SK-N-SH (cell line): Measurements from ENCODE around the gene TNFAIP8L1. TPM values are rescaled to one million over a fixed set of nuclear protein-coding genes. Genes with fewer than 3 reads are reported as not detected.

ENCODE experiments used
- CTCF ChIA-PET: fragments of 300-600, 350-600 bp; formaldehyde crosslinking; extraction: SDS; loops from one replicate; lab custom pipeline; 2021; lab: Yijun Ruan, JAX
- POLR2A ChIA-PET: fragments of 350-600 bp; sonication (Branson Sonifier 250); formaldehyde crosslinking; extraction: SDS; loops from one replicate; lab custom pipeline; 2020; ENCODE audit warnings: antibody characterized with exemption, inconsistent platforms; lab: Yijun Ruan, JAX
- DNase-seq: peaks from one replicate; pipeline ENCODE4 v3.0.0; 2012
- H2AFZ ChIP-seq: fragments of 200-600 bp; sonication (generic); 2 replicates; pipeline ENCODE4 v1.8.1; 2016; ENCODE audit warnings: antibody characterized with exemption, mild to moderate bottlenecking, low read depth
- H3F3A ChIP-seq: fragments of 200-600 bp; sonication (generic); replicated peaks from 2 replicates; pipeline ENCODE3; 2016; ENCODE audit warnings: antibody characterized with exemption, mild to moderate bottlenecking; ENCODE audit not compliant: insufficient read depth
- H3K27ac ChIP-seq, 2 experiments: fragments of 200-500 bp in 1 of 2; fragments of 200-600 bp in 1 of 2; sonication (Bioruptor generic) in 1 of 2; sonication (generic), shearing (Covaris generic) in 1 of 2; 2 replicates each; pipeline versions ENCODE4 v1.5.1 to v1.6.1; 2014 to 2016; ENCODE audit warnings: low read depth in 2 of 2, inconsistent platforms in 1 of 2, low read length in 1 of 2, mild to moderate bottlenecking in 1 of 2, mixed read lengths in 1 of 2
- H3K27me3 ChIP-seq: fragments of 200-600 bp; sonication (generic), shearing (Covaris generic); 2 replicates; pipeline ENCODE4 v1.6.1; 2016; ENCODE audit warnings: mixed run types; ENCODE audit not compliant: insufficient read depth
- H3K36me3 ChIP-seq, 2 experiments: fragments of 200-500 bp in 1 of 2; fragments of 200-600 bp in 1 of 2; sonication (Bioruptor generic) in 1 of 2; sonication (generic) in 1 of 2; replicated peaks in 1 of 2; 2 replicates each; pipeline versions ENCODE3 to v1.5.1; 2014 to 2016; ENCODE audit warnings: low read length in 1 of 2, mild to moderate bottlenecking in 1 of 2; ENCODE audit not compliant: insufficient read depth in 2 of 2, control insufficient read depth in 1 of 2
- H3K4me1 ChIP-seq, 2 experiments: fragments of 200-500 bp in 1 of 2; fragments of 200-600 bp in 1 of 2; sonication (Bioruptor generic) in 1 of 2; sonication (generic), shearing (Covaris generic) in 1 of 2; 2 replicates each; pipeline versions ENCODE4 v1.5.1 to v1.6.1; 2014 to 2016; ENCODE audit warnings: low read depth in 1 of 2, low read length in 1 of 2, mixed run types in 1 of 2; ENCODE audit not compliant: insufficient read depth in 2 of 2, control insufficient read depth in 1 of 2
- H3K4me2 ChIP-seq: fragments of 200-600 bp; sonication (generic), shearing (Covaris generic); 2 replicates; pipeline ENCODE4 v1.6.1; 2017; ENCODE audit warnings: mixed run types
- H3K4me3 ChIP-seq, 2 experiments: fragments of 200-500 bp in 1 of 2; fragments of 200-600 bp in 1 of 2; sonication (Bioruptor generic) in 1 of 2; sonication (generic), shearing (Covaris generic) in 1 of 2; 2 replicates each; pipeline versions ENCODE4 v1.5.1 to v1.8.1; 2014 to 2016; ENCODE audit warnings: low read depth in 2 of 2, inconsistent platforms in 1 of 2, low read length in 1 of 2, mild to moderate bottlenecking in 1 of 2, mixed read lengths in 1 of 2, moderate library complexity in 1 of 2
- H3K79me2 ChIP-seq: fragments of 200-600 bp; sonication (generic); 2 replicates; pipeline ENCODE4 v1.8.1; 2017; ENCODE audit warnings: mild to moderate bottlenecking; ENCODE audit not compliant: insufficient read depth
- H3K9ac ChIP-seq: fragments of 200-600 bp; sonication (generic); 2 replicates; pipeline ENCODE4 v1.6.1; 2017; ENCODE audit warnings: mixed run types
- H3K9me2 ChIP-seq: fragments of 200-600 bp; sonication (generic); 2 replicates; pipeline ENCODE4 v1.6.1; 2017; ENCODE audit warnings: mixed run types
- H3K9me3 ChIP-seq: fragments of 200-600 bp; sonication (generic); 2 replicates; pipeline ENCODE4 v1.6.1; 2017; ENCODE audit warnings: mixed run types, mild to moderate bottlenecking, moderate library complexity
- H4K20me1 ChIP-seq: fragments of 200-600 bp; sonication (generic); 2 replicates; pipeline ENCODE4 v1.6.1; 2017; ENCODE audit warnings: mild to moderate bottlenecking, mixed run types; ENCODE audit not compliant: insufficient read depth
- JUND ChIP-seq: IDR thresholded peaks from 2 replicates; pipeline ENCODE4 v1.4.0; 2012
- POLR2AphosphoS5 ChIP-seq: IDR thresholded peaks from 2 replicates; pipeline ENCODE4 v1.6.1; 2012; ENCODE audit warnings: low read depth, low read length
- RCOR1 ChIP-seq: fragments of 150-350 bp; IDR thresholded peaks from 2 replicates; pipeline ENCODE4 v1.6.1; 2017; ENCODE audit warnings: antibody characterized with exemption, low read length
- TCF12 ChIP-seq: IDR thresholded peaks from 2 replicates; pipeline ENCODE4 v1.4.0; 2012
- WGBS: methylation state at CpG from one replicate; pipeline ENCODE4 v1.1.6; 2017; ENCODE audit warnings: low lambda C conversion rate; 5-methylcytosine and 5-hydroxymethylcytosine counted together
- polyA plus RNA-seq, 3 experiments: library from polyadenylated mRNA; depleted of rRNA; stranded (reverse); fragments of >200 nt; gene quantifications; 2 replicates each; pipeline ENCODE4 v1.2.3, GENCODE V29; 2012
- TF ChIP-seq, protein P1 (sequence below): fragments of 200-600 bp; sonication (generic); IDR thresholded peaks from 2 replicates; pipeline ENCODE4 v1.6.1; 2017; ENCODE audit warnings: antibody characterized with exemption, mild to moderate bottlenecking, moderate library complexity
- TF ChIP-seq, protein P2 (sequence below): IDR thresholded peaks from 2 replicates; pipeline ENCODE4 v1.6.1; 2012; ENCODE audit warnings: mild to moderate bottlenecking, low read depth, low read length, moderate library complexity

Gene TNFAIP8L1
- polyA plus RNA-seq, 1 of the 3 experiments (the other 2 are of a cell fraction), result 6.4 TPM

DNA sequence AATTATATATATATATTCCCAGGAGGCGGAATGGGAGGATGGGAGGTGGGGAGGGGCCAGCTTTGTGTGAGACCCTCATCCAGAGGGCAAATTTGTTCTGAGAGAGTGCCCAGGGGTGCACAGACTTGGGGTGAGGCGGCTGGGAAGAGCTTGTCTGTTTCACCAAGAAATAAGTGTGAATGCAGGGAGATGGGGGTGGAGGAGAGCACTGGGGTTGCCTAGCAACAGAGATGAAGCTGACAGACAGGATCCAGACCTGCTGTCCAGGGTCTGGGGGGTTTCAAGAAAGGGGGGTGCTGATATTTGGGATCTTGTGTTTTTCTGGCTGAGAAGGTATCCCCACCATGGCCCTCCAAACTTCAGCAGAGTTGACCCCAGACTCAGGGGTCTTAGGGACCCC is 18.6 kb upstream of the TNFAIP8L1 start:
- Histone ChIP-seq H2AFZ (no peak overlapping the region), H3K9me3 (no peaks in the 10 kb centered on the region), H3K27me3 (peaks cover 20% of the 10 kb centered on the region), H3K4me2 (no peak overlapping the region), H3K79me2 (no peaks in the 10 kb centered on the region), H3K9me2 (no peaks in the 10 kb centered on the region), H3K4me3 (no peak overlapping the region), H3F3A (no peaks in the 10 kb centered on the region), H3K4me1 (peaks cover 0 to 4% of the 10 kb centered on the region in 2 experiments; a peak in 1 of 4 replicates), H3K9ac (no peak overlapping the region), H4K20me1 (no peaks in the 10 kb centered on the region), H3K27ac (no peak overlapping the region), H3K36me3 (no peaks in the 10 kb centered on the region)
- WGBS, result 47% methylated on average over 2 of the region's 2 CpGs
- ChIA-PET CTCF (interaction anchor here (0.8 to 3.5 kb wide), 5 partner anchors 16 to 97 kb away, joined by 5 to 20 read pairs (median 7); no protein-coding TSS in a partner anchor), POLR2A (no interaction called here)
- TF ChIP-seq TCF12 (no peak), RCOR1 (no peak)
- no peak for DNase-seq

DNA sequence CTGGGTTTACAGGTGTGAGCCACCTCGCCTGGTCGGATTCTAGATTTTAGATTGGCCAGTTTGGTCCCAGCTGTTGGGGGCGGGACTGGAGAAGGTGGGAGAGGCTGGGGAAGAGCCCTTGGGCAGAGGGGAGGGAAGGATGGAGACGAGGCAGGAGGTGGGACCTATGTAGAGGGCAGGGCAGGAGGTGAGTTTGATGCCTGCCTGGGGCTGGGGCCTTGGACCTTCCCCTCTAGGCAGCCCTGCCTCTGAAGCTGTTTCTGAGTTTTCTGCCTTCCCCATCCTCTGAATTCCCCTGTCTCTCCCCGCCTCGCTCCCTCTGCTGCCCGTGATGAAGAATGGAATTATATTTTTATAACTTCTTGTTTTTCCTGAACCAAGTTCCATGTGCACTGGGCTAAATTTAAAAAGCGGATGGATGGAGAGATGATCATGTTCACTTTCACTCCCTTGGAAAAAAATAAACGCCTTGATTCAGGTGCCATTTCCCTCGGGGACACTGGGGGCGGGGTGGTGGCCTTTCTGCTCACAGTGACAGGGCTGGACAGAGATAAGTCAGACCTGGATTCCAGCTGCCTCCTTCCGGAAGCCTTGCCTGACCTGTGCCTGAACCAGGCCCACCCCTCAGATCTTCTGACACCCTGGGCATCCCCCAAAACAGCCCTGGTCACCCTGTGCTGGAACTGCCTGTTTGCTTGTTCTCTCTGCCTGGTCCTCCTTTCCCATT is 16.5 kb upstream of the TNFAIP8L1 start:
- H3K9me2 ChIP-seq, result no peaks in the 10 kb centered on the region
- H3K27me3 ChIP-seq, result peaks cover 17% of the 10 kb centered on the region
- WGBS, result 61% methylated on average over 12 of the region's 12 CpGs
- H4K20me1 ChIP-seq, result no peaks in the 10 kb centered on the region
- H3K4me1 ChIP-seq, result peaks cover 0 to 4% of the 10 kb centered on the region in 2 experiments; a peak in 1 of 4 replicates
- no peak overlapping the region for H3K27ac ChIP-seq
- ChIA-PET POLR2A (interaction anchor here (0.7 kb wide), 1 partner anchor 17 kb away, joined by 3 read pairs; no protein-coding TSS in a partner anchor), CTCF (interaction anchor here (1.0 to 3.5 kb wide), 10 partner anchors 10 to 111 kb away, joined by 3 to 20 read pairs (median 5); no protein-coding TSS in a partner anchor)
- no peak overlapping the region for H3K4me2 ChIP-seq
- DNase-seq, result peak; percentile 60
- no peaks in the 10 kb centered on the region for H3F3A ChIP-seq
- H3K4me3 ChIP-seq, result no peak overlapping the region
- H3K79me2 ChIP-seq, result no peaks in the 10 kb centered on the region
- no peak overlapping the region for H2AFZ ChIP-seq
- H3K36me3 ChIP-seq, result no peaks in the 10 kb centered on the region
- H3K9ac ChIP-seq, result no peak overlapping the region
- TF ChIP-seq JUND, result no peak
- no peak for TF ChIP-seq POLR2AphosphoS5
- TF ChIP-seq, protein P1, sequence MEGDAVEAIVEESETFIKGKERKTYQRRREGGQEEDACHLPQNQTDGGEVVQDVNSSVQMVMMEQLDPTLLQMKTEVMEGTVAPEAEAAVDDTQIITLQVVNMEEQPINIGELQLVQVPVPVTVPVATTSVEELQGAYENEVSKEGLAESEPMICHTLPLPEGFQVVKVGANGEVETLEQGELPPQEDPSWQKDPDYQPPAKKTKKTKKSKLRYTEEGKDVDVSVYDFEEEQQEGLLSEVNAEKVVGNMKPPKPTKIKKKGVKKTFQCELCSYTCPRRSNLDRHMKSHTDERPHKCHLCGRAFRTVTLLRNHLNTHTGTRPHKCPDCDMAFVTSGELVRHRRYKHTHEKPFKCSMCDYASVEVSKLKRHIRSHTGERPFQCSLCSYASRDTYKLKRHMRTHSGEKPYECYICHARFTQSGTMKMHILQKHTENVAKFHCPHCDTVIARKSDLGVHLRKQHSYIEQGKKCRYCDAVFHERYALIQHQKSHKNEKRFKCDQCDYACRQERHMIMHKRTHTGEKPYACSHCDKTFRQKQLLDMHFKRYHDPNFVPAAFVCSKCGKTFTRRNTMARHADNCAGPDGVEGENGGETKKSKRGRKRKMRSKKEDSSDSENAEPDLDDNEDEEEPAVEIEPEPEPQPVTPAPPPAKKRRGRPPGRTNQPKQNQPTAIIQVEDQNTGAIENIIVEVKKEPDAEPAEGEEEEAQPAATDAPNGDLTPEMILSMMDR, result peak; percentile 19; the same call in 1 of the 2 replicates
- TF ChIP-seq, protein P2, sequence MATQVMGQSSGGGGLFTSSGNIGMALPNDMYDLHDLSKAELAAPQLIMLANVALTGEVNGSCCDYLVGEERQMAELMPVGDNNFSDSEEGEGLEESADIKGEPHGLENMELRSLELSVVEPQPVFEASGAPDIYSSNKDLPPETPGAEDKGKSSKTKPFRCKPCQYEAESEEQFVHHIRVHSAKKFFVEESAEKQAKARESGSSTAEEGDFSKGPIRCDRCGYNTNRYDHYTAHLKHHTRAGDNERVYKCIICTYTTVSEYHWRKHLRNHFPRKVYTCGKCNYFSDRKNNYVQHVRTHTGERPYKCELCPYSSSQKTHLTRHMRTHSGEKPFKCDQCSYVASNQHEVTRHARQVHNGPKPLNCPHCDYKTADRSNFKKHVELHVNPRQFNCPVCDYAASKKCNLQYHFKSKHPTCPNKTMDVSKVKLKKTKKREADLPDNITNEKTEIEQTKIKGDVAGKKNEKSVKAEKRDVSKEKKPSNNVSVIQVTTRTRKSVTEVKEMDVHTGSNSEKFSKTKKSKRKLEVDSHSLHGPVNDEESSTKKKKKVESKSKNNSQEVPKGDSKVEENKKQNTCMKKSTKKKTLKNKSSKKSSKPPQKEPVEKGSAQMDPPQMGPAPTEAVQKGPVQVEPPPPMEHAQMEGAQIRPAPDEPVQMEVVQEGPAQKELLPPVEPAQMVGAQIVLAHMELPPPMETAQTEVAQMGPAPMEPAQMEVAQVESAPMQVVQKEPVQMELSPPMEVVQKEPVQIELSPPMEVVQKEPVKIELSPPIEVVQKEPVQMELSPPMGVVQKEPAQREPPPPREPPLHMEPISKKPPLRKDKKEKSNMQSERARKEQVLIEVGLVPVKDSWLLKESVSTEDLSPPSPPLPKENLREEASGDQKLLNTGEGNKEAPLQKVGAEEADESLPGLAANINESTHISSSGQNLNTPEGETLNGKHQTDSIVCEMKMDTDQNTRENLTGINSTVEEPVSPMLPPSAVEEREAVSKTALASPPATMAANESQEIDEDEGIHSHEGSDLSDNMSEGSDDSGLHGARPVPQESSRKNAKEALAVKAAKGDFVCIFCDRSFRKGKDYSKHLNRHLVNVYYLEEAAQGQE, result no peak
- TF ChIP-seq, all 33 proteins: peak for 1
- H3K9me3 ChIP-seq, result no peaks in the 10 kb centered on the region
